ENCODE data around the gene ALK.

DNA sequence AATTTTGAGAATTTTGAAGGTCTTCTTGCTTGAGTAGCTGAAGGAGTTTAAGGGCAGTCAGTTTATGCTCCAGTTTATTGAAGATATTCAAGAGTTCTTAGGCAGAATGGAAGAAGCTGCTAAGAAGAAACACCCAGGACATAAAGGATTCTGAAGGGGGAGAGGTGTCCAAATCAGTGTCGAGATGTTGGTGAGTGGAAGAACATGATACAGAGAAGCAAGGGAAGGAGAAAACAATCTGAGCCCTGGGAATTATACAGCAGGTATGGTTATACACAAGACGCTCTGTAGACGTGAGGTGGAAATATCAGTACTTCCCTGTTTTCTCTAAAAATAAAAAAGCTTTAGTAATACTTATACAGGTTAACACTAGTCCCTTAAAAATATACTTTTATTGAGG lies 746.0 kb downstream of the ALK start:
- TF ChIP-seq, protein P1, sequence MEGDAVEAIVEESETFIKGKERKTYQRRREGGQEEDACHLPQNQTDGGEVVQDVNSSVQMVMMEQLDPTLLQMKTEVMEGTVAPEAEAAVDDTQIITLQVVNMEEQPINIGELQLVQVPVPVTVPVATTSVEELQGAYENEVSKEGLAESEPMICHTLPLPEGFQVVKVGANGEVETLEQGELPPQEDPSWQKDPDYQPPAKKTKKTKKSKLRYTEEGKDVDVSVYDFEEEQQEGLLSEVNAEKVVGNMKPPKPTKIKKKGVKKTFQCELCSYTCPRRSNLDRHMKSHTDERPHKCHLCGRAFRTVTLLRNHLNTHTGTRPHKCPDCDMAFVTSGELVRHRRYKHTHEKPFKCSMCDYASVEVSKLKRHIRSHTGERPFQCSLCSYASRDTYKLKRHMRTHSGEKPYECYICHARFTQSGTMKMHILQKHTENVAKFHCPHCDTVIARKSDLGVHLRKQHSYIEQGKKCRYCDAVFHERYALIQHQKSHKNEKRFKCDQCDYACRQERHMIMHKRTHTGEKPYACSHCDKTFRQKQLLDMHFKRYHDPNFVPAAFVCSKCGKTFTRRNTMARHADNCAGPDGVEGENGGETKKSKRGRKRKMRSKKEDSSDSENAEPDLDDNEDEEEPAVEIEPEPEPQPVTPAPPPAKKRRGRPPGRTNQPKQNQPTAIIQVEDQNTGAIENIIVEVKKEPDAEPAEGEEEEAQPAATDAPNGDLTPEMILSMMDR (IDR thresholded peaks at IDR 0.05) = no peak
- TF ChIP-seq EP300 (IDR thresholded peaks at IDR 0.05) = no peak
- no peak for TF ChIP-seq POLR2AphosphoS5 (IDR thresholded peaks at IDR 0.05)
- no peak for TF ChIP-seq POLR2A (IDR thresholded peaks at IDR 0.05)
